NCI-H128 (cell line): ENCODE measurements around the gene TSPAN9.

ENCODE experiments used
- DNase-seq: peaks from one replicate; lab custom pipeline; 2025; ENCODE audit not compliant: unreplicated experiment; lab: John Stamatoyannopoulos, UW

The TSPAN9 gene

GRCh38 chr12:3288690-3289089 is 211.5 kb downstream of the TSPAN9 start:
- no peak for DNase-seq

- no peak for DNase-seq
Measured at GRCh38 chr12:3289702-3290101, 212.5 kb downstream of the TSPAN9 start.

- no peak for DNase-seq
Measured at GRCh38 chr12:3291939-3292338, 214.8 kb downstream of the TSPAN9 start.

GRCh38 chr12:3292677-3293412 is 215.7 kb downstream of the TSPAN9 start:
- DNase-seq, result no peak

- no peak for DNase-seq
Measured at GRCh38 chr12:3293446-3294161, 216.4 kb downstream of the TSPAN9 start.

- DNase-seq, result no peak
Measured at GRCh38 chr12:3294481-3294911, 217.3 kb downstream of the TSPAN9 start.

GRCh38 chr12:3295225-3295624 is 218.0 kb downstream of the TSPAN9 start:
- DNase-seq, result no peak

- no peak for DNase-seq
Measured at GRCh38 chr12:3295646-3296408, 218.6 kb downstream of the TSPAN9 start.

GRCh38 chr12:3296409-3296701 is 219.2 kb downstream of the TSPAN9 start:
- DNase-seq, result no peak

- no peak for DNase-seq
Measured at GRCh38 chr12:3298603-3299002, 221.4 kb downstream of the TSPAN9 start.

- DNase-seq, result peak; percentile 72
Measured at GRCh38 chr12:3299929-3300832, 223.0 kb downstream of the TSPAN9 start.

- DNase-seq, result no peak
Measured at GRCh38 chr12:3300833-3301401, 223.7 kb downstream of the TSPAN9 start.

GRCh38 chr12:3302401-3303041 is 225.3 kb downstream of the TSPAN9 start:
- DNase-seq, result no peak

- peak; percentile 83 for DNase-seq
Measured at GRCh38 chr12:3303410-3304136, 226.4 kb downstream of the TSPAN9 start.

- no peak for DNase-seq
Measured at GRCh38 chr12:3304436-3305165, 227.4 kb downstream of the TSPAN9 start.

GRCh38 chr12:3305464-3305863 is 228.3 kb downstream of the TSPAN9 start:
- DNase-seq, result no peak

GRCh38 chr12:3305904-3306619 is 228.9 kb downstream of the TSPAN9 start:
- no peak for DNase-seq

GRCh38 chr12:3307389-3307788 is 230.2 kb downstream of the TSPAN9 start:
- DNase-seq, result no peak
